Tibial nerve (tissue), 4 donors: ENCODE results near the gene JCHAIN. TPM values are rescaled to one million over a fixed set of nuclear protein-coding genes. Genes with fewer than 3 reads are reported as not detected.

Experiments used
- DNase-seq, 2 donors: peaks; one replicate each; pipeline ENCODE4 v3.0.0-alpha.2; 2019; ENCODE audit warnings: low spot score in 2 of 2
- H3K27ac ChIP-seq, 4 donors: fragments of 200-600 bp; sonication (generic) in 3 of 4; one replicate each; pipeline ENCODE4 v1.5.1; 2017 to 2019; ENCODE audit warnings: mild to moderate bottlenecking in 1 of 4
- H3K27me3 ChIP-seq, 2 donors: fragments of 200-600 bp; sonication (generic) in 1 of 2; one replicate each; pipeline versions ENCODE4 v1.5.1 to v1.6.0; 2017 to 2019
- H3K36me3 ChIP-seq, 3 donors: fragments of 200-600 bp; sonication (generic); one replicate each; pipeline ENCODE4 v1.5.1; 2018 to 2019
- H3K4me1 ChIP-seq, 4 donors: fragments of 200-600 bp; sonication (generic) in 3 of 4; one replicate each; pipeline ENCODE4 v1.5.1; 2017 to 2019
- H3K4me3 ChIP-seq, 4 donors: fragments of 200-600 bp; sonication (generic) in 3 of 4; one replicate each; pipeline ENCODE4 v1.5.1; 2017 to 2019; ENCODE audit warnings: mild to moderate bottlenecking in 1 of 4, moderate library complexity in 1 of 4
- H3K9me3 ChIP-seq, 4 donors: fragments of 200-600 bp; sonication (generic) in 3 of 4; one replicate each; pipeline ENCODE4 v1.5.1; 2017 to 2019
- EP300 ChIP-seq, 2 donors: sonication (generic); formaldehyde crosslinking; IDR thresholded peaks; one replicate each; pipeline ENCODE4 v1.6.1; 2017; ENCODE audit warnings: antibody characterized with exemption in 2 of 2, mild to moderate bottlenecking in 1 of 2
- POLR2A ChIP-seq, 2 donors: fragments of 450-650 bp; IDR thresholded peaks; one replicate each; pipeline ENCODE4 v1.6.1; 2017; ENCODE audit warnings: antibody characterized with exemption in 2 of 2, mild to moderate bottlenecking in 2 of 2, moderate library complexity in 2 of 2
- WGBS, 2 donors: methylation state at CpG; one replicate each; pipeline ENCODE4 v1.1.5; 2018; 5-methylcytosine and 5-hydroxymethylcytosine counted together
- total RNA-seq, 4 donors: library from RNA; depleted of rRNA; stranded (reverse); fragments of >200 nt; gene quantifications; one replicate each; pipeline ENCODE4 v1.1.0, GENCODE V29; 2016
- TF ChIP-seq, protein P1 (sequence below), 5 experiments: fragments of 200-600 bp in 3 of 5; fragments of 450-650 bp in 2 of 5; sonication (generic) in 3 of 5; IDR thresholded peaks; one replicate each; pipeline ENCODE4 v1.5.1; 2016 to 2019; ENCODE audit warnings: antibody characterized with exemption in 5 of 5, mild to moderate bottlenecking in 3 of 5, moderate library complexity in 2 of 5

Gene JCHAIN
- total RNA-seq, 4 donors from 2014 or later, result 3.1 to 17.4 (median 4.8) TPM

GRCh38 chr4:70681704-70682103 is 15.4 kb upstream of the JCHAIN start:
- Histone ChIP-seq H3K27ac (no peak overlapping the region), H3K27me3 (no peaks in the 10 kb centered on the region), H3K36me3 (no peaks in the 10 kb centered on the region), H3K4me1 (no peaks in the 10 kb centered on the region), H3K9me3 (no peaks in the 10 kb centered on the region), H3K4me3 (no peak overlapping the region)
- DNase-seq, result no peak
- TF ChIP-seq POLR2A (IDR thresholded peaks at IDR 0.05) (no peak), EP300 (IDR thresholded peaks at IDR 0.05) (no peak)
- TF ChIP-seq, protein P1, sequence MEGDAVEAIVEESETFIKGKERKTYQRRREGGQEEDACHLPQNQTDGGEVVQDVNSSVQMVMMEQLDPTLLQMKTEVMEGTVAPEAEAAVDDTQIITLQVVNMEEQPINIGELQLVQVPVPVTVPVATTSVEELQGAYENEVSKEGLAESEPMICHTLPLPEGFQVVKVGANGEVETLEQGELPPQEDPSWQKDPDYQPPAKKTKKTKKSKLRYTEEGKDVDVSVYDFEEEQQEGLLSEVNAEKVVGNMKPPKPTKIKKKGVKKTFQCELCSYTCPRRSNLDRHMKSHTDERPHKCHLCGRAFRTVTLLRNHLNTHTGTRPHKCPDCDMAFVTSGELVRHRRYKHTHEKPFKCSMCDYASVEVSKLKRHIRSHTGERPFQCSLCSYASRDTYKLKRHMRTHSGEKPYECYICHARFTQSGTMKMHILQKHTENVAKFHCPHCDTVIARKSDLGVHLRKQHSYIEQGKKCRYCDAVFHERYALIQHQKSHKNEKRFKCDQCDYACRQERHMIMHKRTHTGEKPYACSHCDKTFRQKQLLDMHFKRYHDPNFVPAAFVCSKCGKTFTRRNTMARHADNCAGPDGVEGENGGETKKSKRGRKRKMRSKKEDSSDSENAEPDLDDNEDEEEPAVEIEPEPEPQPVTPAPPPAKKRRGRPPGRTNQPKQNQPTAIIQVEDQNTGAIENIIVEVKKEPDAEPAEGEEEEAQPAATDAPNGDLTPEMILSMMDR (IDR thresholded peaks at IDR 0.05), result no peak

DNA sequence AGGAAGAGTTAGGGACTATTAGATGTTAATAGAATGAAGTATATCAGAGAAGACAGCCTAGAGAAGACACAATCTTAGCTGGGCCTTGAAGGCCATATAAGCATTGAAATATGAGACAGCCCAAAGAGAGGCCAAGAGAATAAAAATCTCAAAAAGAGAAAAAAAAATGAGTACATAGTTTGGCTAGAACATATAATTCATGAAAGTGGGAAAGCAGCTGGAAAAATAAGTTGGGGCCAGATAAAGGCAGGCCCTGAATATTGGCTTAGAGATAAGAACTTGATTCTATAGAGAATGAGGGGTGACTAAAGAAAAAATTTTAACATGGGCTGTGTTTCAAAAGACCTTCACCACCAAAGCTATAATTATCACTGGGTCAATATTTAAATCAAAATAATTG is 14.6 kb upstream of the JCHAIN start:
- H3K4me3 ChIP-seq, result no peak overlapping the region
- H3K36me3 ChIP-seq, result no peaks in the 10 kb centered on the region
- DNase-seq, result no peak
- no peak for TF ChIP-seq EP300 (IDR thresholded peaks at IDR 0.05)
- no peak for TF ChIP-seq POLR2A (IDR thresholded peaks at IDR 0.05)
- TF ChIP-seq, protein P1 (IDR thresholded peaks at IDR 0.05), result no peak
- H3K4me1 ChIP-seq, result no peaks in the 10 kb centered on the region
- no peaks in the 10 kb centered on the region for H3K9me3 ChIP-seq
- no peaks in the 10 kb centered on the region for H3K27me3 ChIP-seq
- H3K27ac ChIP-seq, result no peak overlapping the region

DNA sequence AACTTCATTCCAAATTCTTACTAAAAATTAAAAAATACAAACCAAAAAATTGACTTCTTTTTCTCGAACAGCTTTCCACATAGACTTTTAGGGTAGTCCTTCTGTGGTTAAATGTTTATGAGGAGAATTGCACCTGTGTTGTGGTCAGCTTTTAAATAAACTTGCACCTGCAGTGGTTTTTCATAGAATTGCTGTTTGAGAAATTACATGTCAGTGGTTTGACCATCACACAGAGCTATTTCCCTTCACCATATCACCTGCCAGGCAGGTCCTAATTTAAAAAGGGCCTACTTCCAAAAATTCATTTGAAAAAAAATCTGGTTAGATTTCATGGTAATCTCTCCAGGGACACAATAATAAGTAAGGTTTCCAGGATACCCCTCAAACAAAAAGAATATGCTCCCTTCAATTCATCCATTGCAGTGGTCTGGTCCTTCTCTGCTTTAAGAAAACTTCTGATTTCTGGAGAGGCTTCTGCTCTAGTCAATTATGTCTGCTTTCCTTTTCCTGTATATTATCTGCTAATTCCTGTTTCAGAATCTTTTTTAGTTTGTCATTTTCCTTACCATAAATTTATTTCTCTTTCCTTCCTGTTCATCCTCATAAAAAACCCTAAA is 12.2 kb upstream of the JCHAIN start:
- Histone ChIP-seq H3K27ac (no peak overlapping the region), H3K4me3 (no peak overlapping the region), H3K36me3 (no peaks in the 10 kb centered on the region), H3K9me3 (no peaks in the 10 kb centered on the region), H3K4me1 (no peaks in the 10 kb centered on the region), H3K27me3 (no peaks in the 10 kb centered on the region)
- 85 to 94% methylated on average over 1 of the region's 1 CpG for WGBS, 2 donors
- TF ChIP-seq EP300 (IDR thresholded peaks at IDR 0.05) (no peak), POLR2A (IDR thresholded peaks at IDR 0.05) (no peak)
- TF ChIP-seq, protein P1 (IDR thresholded peaks at IDR 0.05), result no peak
- DNase-seq, result no peak

GRCh38 chr4:70676554-70677090 is 10.3 kb upstream of the JCHAIN start:
- WGBS, 2 donors, result 87 to 90% methylated on average over 6 of the region's 6 CpGs

DNA sequence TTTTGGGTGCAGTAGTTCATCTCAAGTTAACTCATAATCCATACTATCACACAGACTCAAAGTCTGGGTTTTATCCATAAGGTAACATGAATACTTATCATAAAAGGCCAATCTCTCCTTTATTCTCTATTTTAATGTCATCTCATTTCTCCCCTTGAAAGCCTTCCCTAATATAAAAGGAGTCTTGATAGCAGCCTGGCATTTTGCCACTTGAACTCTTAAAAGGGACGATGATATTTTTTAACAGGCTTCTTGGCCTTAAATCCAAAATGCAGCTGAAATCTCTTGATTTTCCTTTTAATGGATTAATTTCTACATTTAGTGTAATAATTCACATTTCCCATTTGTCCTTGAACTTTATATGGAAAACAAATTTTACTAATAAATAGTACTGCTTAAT is 8.4 kb upstream of the JCHAIN start:
- 38 to 42% methylated on average over 1 of the region's 1 CpG for WGBS, 2 donors
- Histone ChIP-seq H3K36me3 (no peaks in the 10 kb centered on the region), H3K27me3 (no peaks in the 10 kb centered on the region), H3K4me3 (no peak overlapping the region), H3K27ac (no peak overlapping the region), H3K4me1 (no peaks in the 10 kb centered on the region), H3K9me3 (no peaks in the 10 kb centered on the region)
- no peak for DNase-seq
- TF ChIP-seq POLR2A (IDR thresholded peaks at IDR 0.05), result no peak
- TF ChIP-seq, protein P1 (IDR thresholded peaks at IDR 0.05), result no peak
- TF ChIP-seq EP300 (IDR thresholded peaks at IDR 0.05), result no peak

More at GRCh38 chr4:70676554-70677090, 10.3 kb upstream of the JCHAIN start:
- Histone ChIP-seq H3K27me3 (no peaks in the 10 kb centered on the region), H3K4me1 (no peaks in the 10 kb centered on the region), H3K27ac (no peak overlapping the region), H3K9me3 (no peaks in the 10 kb centered on the region), H3K36me3 (no peaks in the 10 kb centered on the region), H3K4me3 (no peak overlapping the region)
- DNase-seq, result no peak
- TF ChIP-seq EP300 (IDR thresholded peaks at IDR 0.05) (no peak), POLR2A (IDR thresholded peaks at IDR 0.05) (no peak)
- TF ChIP-seq, protein P1 (IDR thresholded peaks at IDR 0.05), result no peak
